Measurements from ENCODE around the gene LDLRAP1.

DNA sequence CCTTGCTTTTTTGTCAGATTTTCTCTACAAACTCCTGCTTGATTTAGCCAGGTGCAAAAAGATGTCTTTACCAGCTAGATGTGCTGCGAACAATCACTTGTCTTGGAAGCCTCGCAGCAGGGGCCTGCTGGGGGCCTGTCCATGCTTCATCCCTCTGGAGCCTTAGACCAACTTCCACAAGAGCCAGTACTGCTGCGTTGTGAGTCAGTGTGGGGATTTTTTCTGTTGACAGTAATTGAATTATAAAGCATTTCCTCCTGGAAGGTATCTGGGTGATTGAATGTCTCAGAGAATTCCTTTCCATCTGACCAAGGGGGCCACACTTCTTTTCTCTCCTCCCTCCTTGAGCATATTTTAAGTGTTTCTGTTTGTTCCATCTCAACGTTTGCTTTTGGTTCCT, 40.4 kb upstream of the LDLRAP1 start:
- TF ChIP-seq, protein P1, sequence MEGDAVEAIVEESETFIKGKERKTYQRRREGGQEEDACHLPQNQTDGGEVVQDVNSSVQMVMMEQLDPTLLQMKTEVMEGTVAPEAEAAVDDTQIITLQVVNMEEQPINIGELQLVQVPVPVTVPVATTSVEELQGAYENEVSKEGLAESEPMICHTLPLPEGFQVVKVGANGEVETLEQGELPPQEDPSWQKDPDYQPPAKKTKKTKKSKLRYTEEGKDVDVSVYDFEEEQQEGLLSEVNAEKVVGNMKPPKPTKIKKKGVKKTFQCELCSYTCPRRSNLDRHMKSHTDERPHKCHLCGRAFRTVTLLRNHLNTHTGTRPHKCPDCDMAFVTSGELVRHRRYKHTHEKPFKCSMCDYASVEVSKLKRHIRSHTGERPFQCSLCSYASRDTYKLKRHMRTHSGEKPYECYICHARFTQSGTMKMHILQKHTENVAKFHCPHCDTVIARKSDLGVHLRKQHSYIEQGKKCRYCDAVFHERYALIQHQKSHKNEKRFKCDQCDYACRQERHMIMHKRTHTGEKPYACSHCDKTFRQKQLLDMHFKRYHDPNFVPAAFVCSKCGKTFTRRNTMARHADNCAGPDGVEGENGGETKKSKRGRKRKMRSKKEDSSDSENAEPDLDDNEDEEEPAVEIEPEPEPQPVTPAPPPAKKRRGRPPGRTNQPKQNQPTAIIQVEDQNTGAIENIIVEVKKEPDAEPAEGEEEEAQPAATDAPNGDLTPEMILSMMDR (IDR thresholded peaks at IDR 0.05 in 2 of 3, conservative IDR thresholded peaks at IDR 0.05 in 1 of 3; ENCODE audit: borderline replicate concordance in 1 of 3, insufficient read depth in 1 of 3, low read depth in 2 of 3, low read length in 2 of 3) = no peak
- TF ChIP-seq EZH2phosphoT487 (IDR thresholded peaks at IDR 0.05; ENCODE audit: borderline replicate concordance) = no peak
- TF ChIP-seq FOSL1 (IDR thresholded peaks at IDR 0.05; ENCODE audit: low read depth) = no peak
- no peak for TF ChIP-seq POLR2A (IDR thresholded peaks at IDR 0.05; ENCODE audit: borderline replicate concordance, extremely low read depth, insufficient read depth, insufficient read length)

Data from HCT116 (cell line).